ENCODE measurements around the gene MED9. TPM values are rescaled to one million over a fixed set of nuclear protein-coding genes. Genes with fewer than 3 reads are reported as not detected.

MED9 gene
- total and polyA plus RNA-seq, 2 of the 8 experiments (the other 6 are each of a cell fraction or from before 2014, with no cell fraction given) = 15.8 to 19.7 TPM

GRCh38 chr17:17495536-17496188 is 18.9 kb downstream of the MED9 start (continued):
- TF ChIP-seq USF2 (IDR thresholded peaks at IDR 0.05; ENCODE audit: low read length) = no peak
- peak; percentile 83 for TF ChIP-seq EZH2 (IDR thresholded peaks at IDR 0.05; ENCODE audit: low read depth, low read length, severe bottlenecking)
- no peak for TF ChIP-seq FOSL1 (IDR thresholded peaks at IDR 0.05; ENCODE audit: insufficient read depth, low read depth, low read length)
- TF ChIP-seq CREB1 (IDR thresholded peaks at IDR 0.05) = no peak
- no peak for TF ChIP-seq TCF12 (IDR thresholded peaks at IDR 0.05; ENCODE audit: low read depth, low read length)
- no peak for TF ChIP-seq KDM1A (IDR thresholded peaks at IDR 0.05; ENCODE audit: borderline replicate concordance, low read length)
- TF ChIP-seq POLR2A (IDR thresholded peaks at IDR 0.05; ENCODE audit: control extremely low read depth in 1 of 2, low read depth in 2 of 2, low read length in 2 of 2) = no peak
- no peak for TF ChIP-seq CBX8 (IDR thresholded peaks at IDR 0.05; ENCODE audit: borderline replicate concordance, low read depth, low read length)
- TF ChIP-seq HDAC6 (IDR thresholded peaks at IDR 0.05; ENCODE audit: low read depth, low read length) = no peak
- TF ChIP-seq SP4 (IDR thresholded peaks at IDR 0.05; ENCODE audit: low read length) = no peak
- TF ChIP-seq TAF1 (IDR thresholded peaks at IDR 0.05; ENCODE audit: low read depth, low read length) = no peak
- TF ChIP-seq ATF2 (IDR thresholded peaks at IDR 0.05; ENCODE audit: low read length) = no peak
- no peak for TF ChIP-seq EGR1 (IDR thresholded peaks at IDR 0.05; ENCODE audit: borderline replicate concordance, low read depth, low read length)
- TF ChIP-seq SIN3A (conservative IDR thresholded peaks at IDR 0.05 in 1 of 2, IDR thresholded peaks at IDR 0.05 in 1 of 2; ENCODE audit: low read depth in 1 of 2, low read length in 2 of 2) = no peak
- no peak; the same call in 1 of the 2 replicates for TF ChIP-seq POLR2AphosphoS5 (IDR thresholded peaks at IDR 0.05; ENCODE audit: low read depth, low read length)
- no peak for TF ChIP-seq EP300 (IDR thresholded peaks at IDR 0.05; ENCODE audit: borderline replicate concordance in 1 of 2, low read depth in 2 of 2, low read length in 2 of 2)
- no peak for TF ChIP-seq SP2 (IDR thresholded peaks at IDR 0.05; ENCODE audit: low read length)
- TF ChIP-seq ZNF274 (IDR thresholded peaks at IDR 0.05; ENCODE audit: borderline replicate concordance, extremely low read depth, low read length) = no peak
- TF ChIP-seq SIRT6 (IDR thresholded peaks at IDR 0.05; ENCODE audit: low read length) = no peak
- TF ChIP-seq TEAD4 (IDR thresholded peaks at IDR 0.05; ENCODE audit: low read depth, low read length) = no peak
- peak; percentile 86 for TF ChIP-seq E2F6 (IDR thresholded peaks at IDR 0.05)
- TF ChIP-seq BACH1 (IDR thresholded peaks at IDR 0.05; ENCODE audit: low read length) = no peak
- TF ChIP-seq POU5F1 (IDR thresholded peaks at IDR 0.05; ENCODE audit: low read depth, low read length) = no peak
